BLaER1 treated with 17β-estradiol and CSF1 and Interleukin-3, amounts not matched to agents 10 nM and 100 nM (cell line): ENCODE measurements around the gene TMTC1.
A peak's percentile ranks its signal among the peaks of the same experiment; 100 is the strongest.

ENCODE experiments used
- H3K27ac ChIP-seq, 11 experiments: shearing (Covaris generic); formaldehyde crosslinking; 2 replicates each; pipeline ENCODE4 v1.8.1; 2022
- H3K27me3 ChIP-seq, 11 experiments: shearing (Covaris generic); formaldehyde crosslinking; 2 replicates each; pipeline ENCODE4 v1.8.1; 2022
- H3K36me3 ChIP-seq, 11 experiments: shearing (Covaris generic); formaldehyde crosslinking; 2 replicates each; pipeline ENCODE4 v1.8.1; 2022
- H3K4me1 ChIP-seq, 10 experiments: shearing (Covaris generic); formaldehyde crosslinking; 2 replicates each; pipeline ENCODE4 v1.8.1; 2022
- H3K4me2 ChIP-seq, 11 experiments: shearing (Covaris generic); formaldehyde crosslinking; 2 replicates each; pipeline ENCODE4 v1.8.1; 2022
- H3K4me3 ChIP-seq, 10 experiments: shearing (Covaris generic); formaldehyde crosslinking; 2 replicates each; pipeline ENCODE4 v1.8.1; 2022
- H3K9ac ChIP-seq, 11 experiments: shearing (Covaris generic); formaldehyde crosslinking; 2 replicates each; pipeline ENCODE4 v1.8.1; 2022
- H3K9me3 ChIP-seq, 11 experiments: shearing (Covaris generic); formaldehyde crosslinking; replicated peaks in 1 of 11; 2 replicates each; pipeline ENCODE4 v1.8.1; 2022
- H4K20me1 ChIP-seq, 11 experiments: shearing (Covaris generic); formaldehyde crosslinking; 2 replicates each; pipeline ENCODE4 v1.8.1; 2022
- Cebpa-rat ChIP-seq, 11 experiments: shearing (Covaris generic); IDR thresholded peaks; 2 replicates each; pipeline ENCODE4 v1.8.1; 2022

TMTC1 gene

DNA sequence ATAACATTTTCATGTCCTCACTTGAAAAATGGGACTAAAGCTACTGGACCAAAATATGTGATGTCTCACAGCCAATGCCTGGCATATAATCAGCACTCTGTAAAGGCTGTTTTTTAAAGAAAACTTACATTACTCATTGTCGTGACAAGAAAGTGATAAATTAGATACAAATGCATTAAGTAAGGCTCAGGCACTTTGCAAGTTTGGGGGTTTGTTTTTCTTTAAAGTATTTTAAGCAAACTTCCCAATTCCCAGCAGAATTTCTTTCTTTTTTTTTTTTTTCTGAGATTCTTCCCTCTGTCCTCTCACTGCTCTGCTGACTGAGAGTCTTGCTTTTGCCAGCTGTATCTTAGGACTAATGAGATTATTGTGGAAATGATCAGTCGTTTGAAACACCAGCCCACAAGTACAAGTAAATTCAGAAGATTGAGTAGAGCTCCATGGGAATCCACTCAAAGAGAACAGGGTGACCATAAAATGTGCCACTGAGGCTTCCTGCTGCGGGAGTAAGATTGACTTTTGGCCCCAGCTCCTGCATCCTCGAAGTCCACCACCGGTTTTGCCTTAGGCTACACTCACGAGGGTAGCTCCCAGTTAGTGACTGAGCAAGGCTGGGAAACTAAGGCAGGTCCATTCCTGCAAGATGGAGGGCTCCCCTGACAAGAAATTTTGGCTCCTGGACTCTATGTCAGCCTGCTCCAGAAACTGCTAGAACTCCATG, 82.8 kb downstream of the TMTC1 start:
- Histone ChIP-seq H3K4me3 (no peak overlapping the region), H3K27me3 (no peaks in the 10 kb centered on the region), H3K36me3 (no peaks in the 10 kb centered on the region), H4K20me1 (no peaks in the 10 kb centered on the region), H3K4me1 (peaks cover 12 to 36% (median 30%) of the 10 kb centered on the region in 10 experiments; a peak in 19 of 20 replicates), H3K4me2 (peak overlapping the region in 5 of 11 experiments; percentile 19 to 43 (median 36); a peak in 7 of 22 replicates), H3K27ac (peak overlapping the region in 2 of 11 experiments; percentile 12 to 18; a peak in 1 of 22 replicates), H3K9me3 (peaks cover 0 to 5% (median 0%) of the 10 kb centered on the region in 11 experiments; a peak in 3 of 22 replicates), H3K9ac (no peak overlapping the region)
- TF ChIP-seq Cebpa-rat (IDR thresholded peaks at IDR 0.05) = no peak

DNA sequence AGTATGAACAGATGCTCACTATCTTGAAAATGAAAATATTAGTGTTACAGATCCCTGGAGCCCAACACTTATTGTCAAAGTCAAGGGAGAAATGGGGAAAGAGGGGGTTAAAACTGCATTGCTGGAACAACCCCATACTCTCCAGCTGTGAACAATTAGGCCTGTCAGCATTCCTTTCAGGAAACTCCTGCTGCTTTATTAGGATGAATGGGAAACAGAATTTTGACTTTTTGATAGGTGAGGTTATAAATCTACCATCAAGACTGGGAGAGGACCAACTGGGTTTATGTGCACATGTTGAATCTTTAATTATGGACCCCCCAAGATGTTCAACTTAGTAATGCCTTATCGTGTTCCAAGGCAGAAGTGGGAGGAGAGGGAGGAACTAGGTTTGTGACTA, 85.0 kb downstream of the TMTC1 start:
- Histone ChIP-seq H3K36me3 (no peaks in the 10 kb centered on the region; a peak in 1 of 22 replicates), H3K4me1 (peaks cover 12 to 41% (median 28%) of the 10 kb centered on the region in 10 experiments; a peak in 19 of 20 replicates), H3K4me3 (no peak overlapping the region), H3K27me3 (no peaks in the 10 kb centered on the region), H3K9ac (no peak overlapping the region), H3K4me2 (no peak overlapping the region), H3K9me3 (peaks cover 0 to 19% (median 0%) of the 10 kb centered on the region in 11 experiments; a peak in 8 of 22 replicates), H3K27ac (no peak overlapping the region), H4K20me1 (no peaks in the 10 kb centered on the region)
- TF ChIP-seq Cebpa-rat (IDR thresholded peaks at IDR 0.05) = no peak

DNA sequence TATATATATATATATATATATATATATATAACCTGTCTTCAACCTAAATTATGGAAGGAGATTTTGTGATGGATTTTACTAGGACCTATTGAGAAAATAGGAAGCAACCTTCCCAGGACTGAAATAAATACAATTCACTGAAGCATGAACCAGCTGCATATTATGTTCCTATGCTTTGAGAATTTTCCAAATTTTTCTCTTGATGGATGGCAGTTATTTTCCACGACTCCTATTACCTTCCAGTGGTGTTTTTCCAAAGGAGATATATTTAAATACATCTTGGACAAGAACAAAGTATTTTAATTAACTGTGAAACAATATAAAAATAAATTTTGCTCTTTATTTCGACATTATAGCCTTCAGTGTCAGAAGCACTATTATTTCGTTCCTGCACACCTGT, 87.9 kb downstream of the TMTC1 start:
- peaks cover 8 to 34% (median 22%) of the 10 kb centered on the region in 10 experiments for H3K4me1 ChIP-seq
- no peak overlapping the region for H3K9ac ChIP-seq
- no peaks in the 10 kb centered on the region for H3K27me3 ChIP-seq
- no peaks in the 10 kb centered on the region for H4K20me1 ChIP-seq
- no peak overlapping the region for H3K4me3 ChIP-seq
- no peak for TF ChIP-seq Cebpa-rat (IDR thresholded peaks at IDR 0.05)
- H3K27ac ChIP-seq = no peak overlapping the region; a peak in 1 of 22 replicates
- peaks cover 0 to 27% (median 0%) of the 10 kb centered on the region in 11 experiments; a peak in 8 of 22 replicates for H3K9me3 ChIP-seq
- peak overlapping the region in 2 of 11 experiments; percentile 17 to 37; a peak in 1 of 22 replicates for H3K4me2 ChIP-seq
- H3K36me3 ChIP-seq = no peaks in the 10 kb centered on the region; a peak in 1 of 22 replicates

DNA sequence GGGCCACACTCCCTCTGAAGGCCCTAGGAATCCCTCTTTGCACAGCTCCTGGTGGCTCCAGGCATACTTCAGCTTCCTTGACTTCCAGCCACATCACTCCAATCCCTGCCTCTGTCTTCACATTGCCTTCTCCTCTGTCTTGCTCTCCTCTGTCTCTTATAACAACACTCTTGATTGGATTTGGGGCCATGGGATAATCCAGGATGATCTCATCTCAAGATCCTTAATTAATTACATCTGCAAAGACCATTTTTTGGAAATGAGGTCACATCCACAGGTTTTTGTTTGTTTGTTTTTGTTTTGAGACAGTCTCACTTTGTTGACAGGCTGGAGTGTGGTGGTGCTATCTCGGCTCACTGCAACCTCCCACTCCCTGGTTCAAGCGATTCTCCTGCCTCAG, 88.7 kb downstream of the TMTC1 start:
- H3K4me1 ChIP-seq = peaks cover 8 to 38% (median 23%) of the 10 kb centered on the region in 10 experiments
- peak overlapping the region in 4 of 11 experiments; percentile 14 to 39 (median 27); a peak in 5 of 22 replicates for H3K27ac ChIP-seq
- no peak overlapping the region for H3K9ac ChIP-seq
- peaks cover 0 to 27% (median 0%) of the 10 kb centered on the region in 11 experiments; a peak in 8 of 22 replicates for H3K9me3 ChIP-seq
- no peaks in the 10 kb centered on the region for H3K27me3 ChIP-seq
- H3K4me3 ChIP-seq = no peak overlapping the region
- H4K20me1 ChIP-seq = no peaks in the 10 kb centered on the region
- TF ChIP-seq Cebpa-rat (IDR thresholded peaks at IDR 0.05) = no peak
- no peaks in the 10 kb centered on the region; a peak in 1 of 22 replicates for H3K36me3 ChIP-seq
- no peak overlapping the region for H3K4me2 ChIP-seq

DNA sequence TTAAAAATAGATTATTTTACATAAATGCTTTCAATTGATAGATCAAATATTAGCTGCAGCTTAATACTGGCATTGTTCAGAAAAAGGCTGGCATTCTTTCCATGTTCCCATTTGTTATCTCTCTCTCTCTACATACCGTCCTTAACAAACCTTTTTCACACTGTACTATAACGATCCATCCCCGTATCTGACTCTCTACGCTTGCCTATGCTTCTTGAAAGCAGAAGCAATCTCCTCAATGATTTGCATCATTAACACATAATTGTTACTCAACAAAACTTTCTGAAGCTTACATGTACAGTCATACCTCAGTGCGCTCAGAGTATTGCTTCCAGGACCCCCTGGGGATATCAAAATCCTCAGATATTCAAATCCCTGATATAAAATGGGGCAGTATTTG, 89.7 kb downstream of the TMTC1 start:
- Histone ChIP-seq H3K36me3 (no peaks in the 10 kb centered on the region; a peak in 1 of 22 replicates), H3K9me3 (peaks cover 0 to 33% (median 3%) of the 10 kb centered on the region in 11 experiments; a peak in 9 of 22 replicates)
- TF ChIP-seq Cebpa-rat (IDR thresholded peaks at IDR 0.05) = no peak

DNA sequence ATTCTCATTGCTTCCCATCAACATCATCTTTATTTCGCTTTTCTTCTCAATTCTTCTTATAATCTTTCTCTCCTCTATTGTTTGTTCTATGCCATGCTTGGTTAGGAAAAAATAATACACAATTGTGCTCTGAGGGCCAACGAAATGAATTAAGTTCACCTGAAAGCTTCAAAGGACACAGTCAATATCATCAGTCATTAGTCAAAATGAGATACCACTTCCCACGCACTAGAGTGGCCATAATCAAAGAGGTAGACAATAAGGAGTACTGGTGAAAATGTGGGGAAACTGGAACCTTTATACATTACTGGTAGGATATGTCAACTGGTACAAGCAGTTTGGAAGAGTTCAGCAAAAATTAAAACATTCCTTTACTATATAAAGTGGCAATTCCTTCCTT, 91.5 kb downstream of the TMTC1 start:
- no peaks in the 10 kb centered on the region for H3K27me3 ChIP-seq
- no peak for TF ChIP-seq Cebpa-rat (IDR thresholded peaks at IDR 0.05)
- H3K9ac ChIP-seq = peak overlapping the region in 5 of 11 experiments; percentile 35 to 76 (median 68); a peak in 5 of 22 replicates
- peak overlapping the region in 10 of 11 experiments; percentile 41 to 92 (median 79); a peak in 18 of 22 replicates for H3K27ac ChIP-seq
- peaks cover 8 to 51% (median 28%) of the 10 kb centered on the region in 10 experiments for H3K4me1 ChIP-seq
- H3K36me3 ChIP-seq = peaks cover 0 to 8% (median 0%) of the 10 kb centered on the region in 11 experiments; a peak in 3 of 22 replicates
- peak overlapping the region in 8 of 11 experiments; percentile 70 to 83 (median 77); a peak in 13 of 22 replicates for H3K4me2 ChIP-seq
- no peaks in the 10 kb centered on the region for H4K20me1 ChIP-seq
- H3K4me3 ChIP-seq = no peak overlapping the region
- H3K9me3 ChIP-seq = peaks cover 0 to 50% (median 12%) of the 10 kb centered on the region in 11 experiments; a peak in 12 of 22 replicates

More for the DNA sequence above, 89.7 kb downstream of the TMTC1 start:
- H4K20me1 ChIP-seq = no peaks in the 10 kb centered on the region
- no peak overlapping the region for H3K9ac ChIP-seq
- H3K4me3 ChIP-seq = no peak overlapping the region
- H3K4me2 ChIP-seq = no peak overlapping the region
- no peaks in the 10 kb centered on the region for H3K27me3 ChIP-seq
- H3K27ac ChIP-seq = peak overlapping the region in 3 of 11 experiments; percentile 14 to 39 (median 19); a peak in 3 of 22 replicates
- H3K4me1 ChIP-seq = peaks cover 8 to 42% (median 28%) of the 10 kb centered on the region in 10 experiments

DNA sequence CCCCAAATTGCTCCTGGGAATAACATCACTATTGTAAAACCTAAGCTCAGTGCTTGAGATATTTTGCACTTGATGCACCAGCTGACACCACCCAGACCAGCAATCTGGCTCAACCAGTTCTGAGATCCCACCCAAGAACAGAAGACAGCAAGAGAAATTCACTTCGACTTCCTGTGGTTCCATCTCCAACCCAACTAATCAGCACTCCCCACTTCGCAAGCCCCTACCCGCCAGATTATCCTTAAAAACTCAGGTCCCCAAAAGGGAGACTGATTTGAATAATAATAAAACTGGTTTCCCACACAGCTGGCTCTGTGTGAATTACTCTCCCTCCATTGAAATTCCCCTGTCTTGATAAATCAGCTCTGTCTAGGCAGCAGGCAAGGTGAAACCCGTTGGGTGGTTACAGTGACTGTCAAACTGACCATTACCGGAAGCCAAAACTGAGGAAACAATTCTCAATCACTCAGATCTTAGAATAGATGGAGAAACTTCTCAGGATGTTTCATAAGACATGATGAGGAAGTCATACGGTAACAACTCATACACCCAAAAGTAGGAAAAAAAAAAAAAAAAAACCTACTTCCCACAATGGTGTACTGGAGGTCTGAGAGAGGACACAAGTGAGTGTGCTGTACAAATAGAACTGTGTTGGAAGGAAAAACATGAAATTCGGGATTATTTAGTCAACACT, 92.4 kb downstream of the TMTC1 start:
- H3K4me1 ChIP-seq = peaks cover 8 to 51% (median 28%) of the 10 kb centered on the region in 10 experiments
- no peaks in the 10 kb centered on the region for H4K20me1 ChIP-seq
- peak overlapping the region; percentile 32 to 92 (median 79); a peak in 21 of 22 replicates for H3K27ac ChIP-seq
- peak in 6 of 11 experiments; percentile 37 to 78 (median 66); a peak in 10 of 22 replicates for TF ChIP-seq Cebpa-rat (IDR thresholded peaks at IDR 0.05)
- H3K27me3 ChIP-seq = no peaks in the 10 kb centered on the region
- peak overlapping the region; percentile 53 to 83 (median 74) for H3K4me2 ChIP-seq
- peak overlapping the region in 9 of 11 experiments; percentile 47 to 76 (median 66); a peak in 15 of 22 replicates for H3K9ac ChIP-seq
- H3K9me3 ChIP-seq = peaks cover 0 to 60% (median 12%) of the 10 kb centered on the region in 11 experiments; a peak in 12 of 22 replicates
- peak overlapping the region in 4 of 10 experiments; percentile 25 to 49 (median 28); a peak in 4 of 20 replicates for H3K4me3 ChIP-seq
- peaks cover 0 to 8% (median 0%) of the 10 kb centered on the region in 11 experiments; a peak in 3 of 22 replicates for H3K36me3 ChIP-seq

DNA sequence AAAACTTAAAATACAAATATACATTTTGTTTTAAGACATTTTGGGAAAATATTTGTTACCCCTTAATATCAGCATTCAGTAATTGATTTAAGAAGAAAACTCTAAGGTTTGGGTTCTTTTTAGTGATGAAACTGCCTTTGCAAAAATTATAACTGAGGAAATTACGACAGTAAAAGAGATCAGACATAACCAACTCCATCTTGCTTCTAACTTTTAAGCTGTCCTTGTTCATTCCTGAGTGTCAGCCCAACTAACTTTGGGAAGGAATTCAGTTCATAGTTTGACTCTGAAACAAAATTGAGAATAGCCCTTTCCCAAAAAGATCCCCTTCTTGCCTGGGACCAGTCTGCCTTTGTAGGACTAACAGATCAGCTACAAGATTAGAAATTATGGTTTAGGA, 93.0 kb downstream of the TMTC1 start:
- Histone ChIP-seq H3K9me3 (peaks cover 0 to 63% (median 12%) of the 10 kb centered on the region in 11 experiments; a peak in 12 of 22 replicates), H3K27ac (peak overlapping the region; percentile 32 to 92 (median 79); a peak in 21 of 22 replicates), H3K9ac (peak overlapping the region in 9 of 11 experiments; percentile 47 to 76 (median 66); a peak in 14 of 22 replicates), H3K4me3 (peak overlapping the region in 3 of 10 experiments; percentile 26 to 49 (median 31); a peak in 3 of 20 replicates), H3K36me3 (peaks cover 0 to 8% (median 0%) of the 10 kb centered on the region in 11 experiments; a peak in 3 of 22 replicates), H3K4me2 (peak overlapping the region; percentile 53 to 83 (median 74)), H3K27me3 (no peaks in the 10 kb centered on the region), H4K20me1 (no peaks in the 10 kb centered on the region), H3K4me1 (peaks cover 8 to 47% (median 27%) of the 10 kb centered on the region in 10 experiments)
- TF ChIP-seq Cebpa-rat (IDR thresholded peaks at IDR 0.05) = no peak
